H1 (cell line): ENCODE results near the gene CCDC141. TPM values are rescaled to one million over a fixed set of nuclear protein-coding genes. Genes with fewer than 3 reads are reported as not detected.

Source experiments
- CTCF ChIA-PET: fragments of 300-600 bp; sonication (Branson Sonifier 250); formaldehyde crosslinking; loops from one replicate; lab custom pipeline; 2021; ENCODE audit not compliant: partially characterized antibody; lab: Charles Lee
- POLR2A ChIA-PET: fragments of 300-600 bp; sonication (Branson Sonifier 250); formaldehyde crosslinking; loops from one replicate; lab custom pipeline; 2021; ENCODE audit warnings: inconsistent platforms; ENCODE audit not compliant: partially characterized antibody; lab: Charles Lee
- DNase-seq, 2 experiments: peaks; one replicate each; pipeline versions ENCODE4 v3.0.0 to v3.0.0-alpha.2; 2010 to 2022; ENCODE audit warnings: low spot score in 2 of 2, low read depth in 1 of 2, mixed read lengths in 1 of 2
- FAIRE-seq: peaks from 2 replicates; lab custom pipeline; 2011; peaks lifted over from hg19 to GRCh38; lab: Jason Lieb, UNC
- H2AFZ ChIP-seq: 2 replicates; pipeline ENCODE4 v1.8.1; 2012; ENCODE audit warnings: low read length, inconsistent platforms
- H2AK5ac ChIP-seq: 2 replicates; pipeline ENCODE4 v1.6.1; 2013; ENCODE audit warnings: low read depth, low read length
- H2BK120ac ChIP-seq: replicated peaks from 2 replicates; pipeline ENCODE3; 2013; ENCODE audit warnings: low read depth, low read length, inconsistent platforms
- H2BK12ac ChIP-seq: 2 replicates; pipeline ENCODE4 v1.6.1; 2013; ENCODE audit warnings: low read depth, low read length
- H2BK15ac ChIP-seq: 2 replicates; pipeline ENCODE4 v1.6.1; 2013; ENCODE audit warnings: low read length
- H2BK20ac ChIP-seq: 2 replicates; pipeline ENCODE4 v1.6.1; 2013; ENCODE audit warnings: low read length
- H2BK5ac ChIP-seq: 2 replicates; pipeline ENCODE4 v1.6.1; 2013; ENCODE audit warnings: low read depth, low read length
- H3K14ac ChIP-seq: 2 replicates; pipeline ENCODE4 v1.6.1; 2013; ENCODE audit warnings: inconsistent platforms; ENCODE audit not compliant: insufficient read length
- H3K18ac ChIP-seq: 2 replicates; pipeline ENCODE4 v1.6.1; 2013; ENCODE audit warnings: low read length; ENCODE audit errors: extremely low read depth
- H3K23ac ChIP-seq: 2 replicates; pipeline ENCODE4 v1.6.1; 2013; ENCODE audit warnings: inconsistent platforms; ENCODE audit not compliant: insufficient read length
- H3K23me2 ChIP-seq: 2 replicates; pipeline ENCODE4 v1.6.1; 2013; ENCODE audit warnings: low read depth, low read length
- H3K27ac ChIP-seq: 2 replicates; pipeline ENCODE4 v1.6.1; 2011; ENCODE audit warnings: low read depth, low read length, inconsistent platforms
- H3K27me3 ChIP-seq, 4 experiments: replicated peaks in 1 of 4; 1 replicate in 1 of 4; 2 replicates in 3 of 4; pipeline versions ENCODE4 v1.6.1 to v1.8.1; 2011 to 2013; ENCODE audit warnings: low read length in 3 of 4, mild to moderate bottlenecking in 3 of 4, inconsistent platforms in 2 of 4, mixed read lengths in 2 of 4, moderate library complexity in 1 of 4; ENCODE audit not compliant: control insufficient read depth in 3 of 4, insufficient read depth in 3 of 4; ENCODE audit errors: extremely low read depth in 1 of 4
- H3K36me3 ChIP-seq, 4 experiments: 2 replicates each; pipeline versions ENCODE4 v1.6.1 to v1.8.1; 2011 to 2013; ENCODE audit warnings: mild to moderate bottlenecking in 4 of 4, low read length in 3 of 4, moderate library complexity in 2 of 4, control low read depth in 1 of 4, inconsistent platforms in 1 of 4; ENCODE audit not compliant: insufficient read depth in 4 of 4, control insufficient read depth in 2 of 4
- H3K4ac ChIP-seq: replicated peaks from 2 replicates; pipeline ENCODE3; 2013; ENCODE audit warnings: low read length, low read depth, mixed read lengths, inconsistent platforms; ENCODE audit not compliant: insufficient read length
- H3K4me1 ChIP-seq, 4 experiments: replicated peaks in 1 of 4; 1 replicate in 1 of 4; 2 replicates in 3 of 4; pipeline versions ENCODE4 v1.6.1 to v1.8.1; 2011 to 2013; ENCODE audit warnings: low read length in 3 of 4, inconsistent platforms in 2 of 4, mixed read lengths in 1 of 4; ENCODE audit not compliant: insufficient read depth in 4 of 4, control insufficient read depth in 3 of 4
- H3K4me2 ChIP-seq, 2 experiments: 2 replicates each; pipeline versions ENCODE4 v1.6.1 to v1.8.1; 2011 to 2013; ENCODE audit warnings: low read depth in 2 of 2, low read length in 2 of 2, control low read depth in 1 of 2, inconsistent platforms in 1 of 2, mild to moderate bottlenecking in 1 of 2; ENCODE audit not compliant: insufficient read depth in 1 of 2
- H3K4me3 ChIP-seq, 4 experiments: fragments of 200-600, 300-600 bp in 1 of 4; sonication (generic), shearing (Covaris generic), sonication (Bioruptor Twin) in 1 of 4; 2 replicates each; pipeline versions ENCODE4 v1.5.1 to v1.8.1; 2011 to 2016; ENCODE audit warnings: low read length in 4 of 4, low read depth in 3 of 4, control low read depth in 2 of 4, inconsistent platforms in 2 of 4, mild to moderate bottlenecking in 2 of 4, mixed read lengths in 1 of 4, moderate library complexity in 1 of 4; ENCODE audit not compliant: insufficient read depth in 2 of 4; ENCODE audit errors: extremely low read depth in 1 of 4
- H3K56ac ChIP-seq: replicated peaks from 2 replicates; pipeline ENCODE3; 2013; ENCODE audit warnings: low read depth, mild to moderate bottlenecking, mixed read lengths, low read length, inconsistent platforms; ENCODE audit not compliant: insufficient read length
- H3K79me1 ChIP-seq: 2 replicates; pipeline ENCODE4 v1.6.1; 2013; ENCODE audit warnings: low read depth, low read length, control low read depth
- H3K79me2 ChIP-seq, 2 experiments: 2 replicates each; pipeline versions ENCODE4 v1.6.1 to v1.8.1; 2012 to 2013; ENCODE audit warnings: low read length in 2 of 2, mild to moderate bottlenecking in 2 of 2, inconsistent platforms in 1 of 2; ENCODE audit not compliant: insufficient read depth in 2 of 2, control insufficient read depth in 1 of 2
- H3K9ac ChIP-seq, 4 experiments: replicated peaks in 1 of 4; 1 replicate in 1 of 4; 2 replicates in 3 of 4; pipeline versions ENCODE4 v1.6.1 to v1.8.1; 2011 to 2013; ENCODE audit warnings: low read depth in 3 of 4, low read length in 3 of 4, control low read depth in 2 of 4, mild to moderate bottlenecking in 2 of 4, moderate library complexity in 2 of 4, inconsistent platforms in 1 of 4; ENCODE audit errors: extremely low read depth in 1 of 4
- H3K9me3 ChIP-seq, 2 experiments: 2 replicates each; pipeline versions ENCODE4 v1.6.1 to v1.8.1; 2012 to 2013; ENCODE audit warnings: mild to moderate bottlenecking in 2 of 2, moderate library complexity in 2 of 2, control low read depth in 1 of 2, inconsistent platforms in 1 of 2, low read depth in 1 of 2, low read length in 1 of 2, mixed read lengths in 1 of 2; ENCODE audit not compliant: insufficient read depth in 2 of 2
- H4K20me1 ChIP-seq, 2 experiments: replicated peaks in 1 of 2; 2 replicates each; pipeline versions ENCODE3 to v1.8.1; 2011 to 2013; ENCODE audit warnings: inconsistent platforms in 2 of 2, low read length in 2 of 2, mild to moderate bottlenecking in 1 of 2; ENCODE audit not compliant: insufficient read depth in 2 of 2, control insufficient read depth in 1 of 2
- H4K5ac ChIP-seq: 2 replicates; pipeline ENCODE4 v1.6.1; 2013; ENCODE audit warnings: low read length, low read depth, mixed read lengths, inconsistent platforms; ENCODE audit not compliant: insufficient read length
- H4K8ac ChIP-seq: 2 replicates; pipeline ENCODE4 v1.8.0; 2013; ENCODE audit warnings: mild to moderate bottlenecking, moderate library complexity, low read length, inconsistent platforms; ENCODE audit not compliant: insufficient read depth; ENCODE audit errors: extremely low read depth
- H4K91ac ChIP-seq: replicated peaks from 2 replicates; pipeline ENCODE3; 2013; ENCODE audit warnings: low read length, mixed read lengths, inconsistent platforms; ENCODE audit not compliant: insufficient read length
- ATF2 ChIP-seq: IDR thresholded peaks from 2 replicates; pipeline ENCODE4 v1.6.1; 2012; ENCODE audit warnings: low read length, inconsistent platforms
- BACH1 ChIP-seq: IDR thresholded peaks from 2 replicates; pipeline ENCODE4 v1.6.1; 2012; ENCODE audit warnings: low read length, improper control_type of control experiment
- EP300 ChIP-seq, 2 experiments: IDR thresholded peaks; 1 replicate in 1 of 2; 2 replicates in 1 of 2; pipeline ENCODE4 v1.6.1; 2011 to 2012; ENCODE audit warnings: low read depth in 2 of 2, low read length in 2 of 2, mild to moderate bottlenecking in 2 of 2, borderline replicate concordance in 1 of 2, inconsistent platforms in 1 of 2, moderate library complexity in 1 of 2
- GTF2F1 ChIP-seq: IDR thresholded peaks from 2 replicates; pipeline ENCODE4 v1.6.1; 2012; ENCODE audit warnings: low read depth, low read length, improper control_type of control experiment, borderline replicate concordance
- HDAC6 ChIP-seq: IDR thresholded peaks from one replicate; pipeline ENCODE4 v1.7.1; 2012; ENCODE audit warnings: low read depth, mild to moderate bottlenecking, inconsistent platforms, low read length, moderate library complexity
- JUN ChIP-seq: IDR thresholded peaks from 2 replicates; pipeline ENCODE4 v1.6.1; 2011; ENCODE audit warnings: low read depth, mild to moderate bottlenecking, improper control_type of control experiment, low read length
- NANOG ChIP-seq: IDR thresholded peaks from 2 replicates; pipeline ENCODE4 v1.6.1; 2011; ENCODE audit warnings: low read length, low read depth, mild to moderate bottlenecking, inconsistent platforms; ENCODE audit not compliant: insufficient read depth, poor library complexity, severe bottlenecking
- RNF2 ChIP-seq: fragments of 200-900, 300-1000 bp; sonication (generic); IDR thresholded peaks from 2 replicates; pipeline ENCODE4 v1.7.1; 2016; ENCODE audit warnings: borderline replicate concordance, low read depth, mild to moderate bottlenecking, antibody characterized with exemption, low read length; ENCODE audit not compliant: poor library complexity, severe bottlenecking; ENCODE audit errors: missing control alignments
- SAP30 ChIP-seq: fragments of 300-600 bp; sonication (generic); IDR thresholded peaks from 2 replicates; pipeline ENCODE4 v1.7.1; 2012; ENCODE audit warnings: low read length, moderate library complexity, mild to moderate bottlenecking, inconsistent platforms; ENCODE audit not compliant: insufficient read depth, insufficient replicate concordance
- WGBS, 2 experiments: shearing (Covaris generic) in 1 of 2; methylation state at CpG; one replicate each; pipeline versions ENCODE4 v1.1.6 to v1.1.7; 2013 to 2015; ENCODE audit warnings: low lambda C conversion rate in 2 of 2, mixed read lengths in 2 of 2, inconsistent platforms in 1 of 2, low coverage in 1 of 2, missing lambda C conversion rate in 1 of 2; ENCODE audit not compliant: insufficient replicate concordance in 2 of 2, insufficient coverage in 1 of 2, insufficient read length in 1 of 2; ENCODE audit errors: extremely low coverage in 1 of 2, missing lambda C conversion rate in 1 of 2; 5-methylcytosine and 5-hydroxymethylcytosine counted together
- polyA plus RNA-seq, 7 experiments: library from polyadenylated mRNA; depleted of rRNA in 3 of 7; stranded (reverse) in 5 of 7; unstranded in 2 of 7; fragments of >200 nt in 5 of 7; fragments of 200-250 nt in 2 of 7; gene quantifications; 1 replicate in 5 of 7; 2 replicates in 1 of 7; 4 replicates in 1 of 7; pipeline versions ENCODE4 v1.2.1 to v1.2.3, GENCODE V29; 2011 to 2013; ENCODE audit warnings: missing spikeins in 2 of 7, mixed read lengths in 2 of 7
- total RNA-seq: library from RNA; stranded (reverse); fragmentation: NEBNext Ultra II Directional; extraction: Animal tissue kit (Norgen Biotek cat#: 25700); gene quantifications from 2 replicates; pipeline ENCODE4 v1.2.1, GENCODE V29; 2021

The CCDC141 gene
- total and polyA plus RNA-seq, 2 of the 8 experiments (the other 6 are each of a cell fraction or from before 2014, with no cell fraction given) = 0.56 to 21.6 TPM

DNA sequence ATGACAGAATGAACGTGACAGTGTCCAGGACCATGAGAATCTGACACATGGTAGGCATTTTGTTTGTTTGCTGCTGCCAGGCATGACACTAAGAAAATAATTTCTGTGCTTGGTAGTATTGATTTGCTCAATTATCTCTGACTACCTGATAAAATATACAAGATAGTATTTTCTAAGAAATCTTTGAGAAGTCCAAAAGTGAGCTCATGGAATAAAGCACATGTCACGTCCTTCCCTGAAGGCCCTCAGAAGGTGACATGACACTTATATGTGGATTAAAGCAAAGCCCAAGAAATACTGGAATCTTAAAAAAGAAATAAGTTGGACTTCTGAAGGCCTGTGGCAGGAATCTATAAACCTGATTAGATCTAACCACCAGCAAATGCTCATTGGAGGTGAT lies 238.9 kb downstream of the CCDC141 start:
- Histone ChIP-seq H2BK12ac (no peak overlapping the region), H3K4me2 (no peak overlapping the region), H2BK120ac (no peak overlapping the region), H4K8ac (no peak overlapping the region), H2BK15ac (no peak overlapping the region), H3K18ac (no peak overlapping the region), H3K36me3 (no peaks in the 10 kb centered on the region), H3K9ac (no peak overlapping the region), H3K27ac (no peak overlapping the region), H3K56ac (no peak overlapping the region), H3K9me3 (no peaks in the 10 kb centered on the region), H4K91ac (no peak overlapping the region), H3K27me3 (no peaks in the 10 kb centered on the region), H3K79me1 (no peaks in the 10 kb centered on the region), H4K5ac (no peak overlapping the region), H3K14ac (no peak overlapping the region), H2AK5ac (no peak overlapping the region), H4K20me1 (no peaks in the 10 kb centered on the region), H3K23me2 (no peaks in the 10 kb centered on the region), H3K4ac (no peak overlapping the region), H3K23ac (no peak overlapping the region), H2BK5ac (no peak overlapping the region), H3K79me2 (no peaks in the 10 kb centered on the region), H2BK20ac (no peak overlapping the region), H3K4me3 (no peak overlapping the region), H3K4me1 (no peaks in the 10 kb centered on the region), H2AFZ (no peak overlapping the region)
- no peak for DNase-seq
- TF ChIP-seq NANOG (no peak), ATF2 (no peak), EP300 (IDR thresholded peaks at IDR 0.05; ENCODE audit: borderline replicate concordance in 1 of 2, low read depth in 2 of 2, low read length in 2 of 2) (no peak), GTF2F1 (no peak), BACH1 (no peak), SAP30 (no peak), JUN (no peak), RNF2 (no peak), HDAC6 (no peak)
- ChIA-PET CTCF (interaction anchor here (1.0 to 2.1 kb wide), 4 partner anchors 9 to 111 kb away, joined by 3 to 6 read pairs (median 4); no protein-coding TSS in a partner anchor), POLR2A (no interaction called here)
- FAIRE-seq = no peak
- 87% methylated on average over 2 of the region's 2 CpGs; no CpG with 5 or more reads in 1 of the 2 experiments for WGBS, 2 experiments
